ENCODE results near the gene PCBP2.
A peak's percentile ranks its signal among the peaks of the same experiment; 100 is the strongest.
"Not testable (repeated sequence)": the region's sequence is repeated elsewhere in the genome, so short reads cannot be mapped to it uniquely, and the experiment has no call there.

Gene PCBP2

DNA sequence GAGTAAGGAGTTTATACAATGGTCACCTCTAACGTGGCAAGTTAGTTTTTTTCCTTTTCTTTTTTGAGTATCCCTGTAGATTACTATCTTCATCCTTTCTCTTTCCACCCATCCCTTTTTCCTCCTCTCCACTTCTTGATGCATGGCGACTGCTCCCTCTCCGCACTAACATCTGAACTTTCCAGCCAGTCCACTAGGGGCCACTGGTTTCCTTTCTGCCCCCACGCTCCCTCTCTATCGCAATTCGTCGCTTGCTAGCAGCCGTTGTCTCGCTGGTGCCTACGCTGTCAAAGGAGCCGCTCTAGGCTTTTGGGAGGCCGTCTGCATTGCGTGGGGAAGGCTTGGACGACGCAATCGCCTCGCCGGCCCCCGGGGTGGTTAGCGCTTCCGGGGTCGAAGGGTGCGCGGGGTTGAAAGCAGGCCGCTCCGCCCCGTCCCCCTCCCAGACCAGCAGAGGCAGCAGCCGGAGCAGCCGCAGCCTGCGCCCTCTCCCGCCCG lies at the start of gene PCBP2:
Gene PCBP2 (plus strand): TSS at position 442 of the 498 bp plus-strand sequence. CDS start 2,699 bp downstream, outside the sequence.
- DNase-seq (ENCODE audit: low read depth, low spot score): peak; percentile 100

DNA sequence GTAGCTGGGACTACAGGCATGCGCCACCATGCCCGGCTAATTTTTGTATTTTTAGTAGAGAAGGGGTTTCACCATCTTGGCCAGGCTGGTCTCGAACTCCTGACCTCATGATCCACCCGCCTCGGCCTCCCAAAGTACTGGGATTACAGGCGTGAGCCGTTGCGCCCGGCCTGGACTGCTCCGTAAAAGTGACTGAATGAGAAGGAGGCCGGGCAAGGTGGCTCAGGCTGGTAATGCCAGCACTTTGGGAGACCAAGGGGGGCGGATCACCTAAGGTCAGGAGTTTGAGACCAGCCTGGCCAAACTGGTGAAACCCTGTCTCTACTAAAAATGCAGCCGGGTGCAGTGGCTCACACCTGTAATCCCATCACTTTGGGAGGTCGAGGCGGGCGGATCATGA lies 49.6 kb upstream of the PCBP2 start:
- not testable (repeated sequence) for DNase-seq (ENCODE audit: low read depth, low spot score)

DNA sequence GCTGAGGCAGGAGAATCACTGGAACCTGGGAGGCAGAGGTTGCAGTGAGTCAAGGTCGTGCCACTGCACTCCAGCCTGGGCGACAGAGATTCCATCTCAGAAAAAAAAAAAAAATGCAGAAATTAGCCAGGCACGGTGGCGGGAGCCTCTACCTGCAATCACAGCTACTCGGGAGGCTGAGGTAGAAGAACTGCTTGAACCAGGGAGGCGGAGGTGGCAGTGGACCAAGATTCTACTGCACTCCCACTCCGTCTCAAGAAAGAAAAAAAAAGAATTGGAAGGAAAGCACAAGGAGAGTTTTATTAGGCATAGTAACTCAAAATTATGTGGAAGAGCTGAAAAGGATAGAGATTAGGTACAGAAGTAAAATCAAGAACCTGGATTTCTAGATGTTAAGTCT lies 49.0 kb upstream of the PCBP2 start:
- DNase-seq (ENCODE audit: low read depth, low spot score): no peak

DNA sequence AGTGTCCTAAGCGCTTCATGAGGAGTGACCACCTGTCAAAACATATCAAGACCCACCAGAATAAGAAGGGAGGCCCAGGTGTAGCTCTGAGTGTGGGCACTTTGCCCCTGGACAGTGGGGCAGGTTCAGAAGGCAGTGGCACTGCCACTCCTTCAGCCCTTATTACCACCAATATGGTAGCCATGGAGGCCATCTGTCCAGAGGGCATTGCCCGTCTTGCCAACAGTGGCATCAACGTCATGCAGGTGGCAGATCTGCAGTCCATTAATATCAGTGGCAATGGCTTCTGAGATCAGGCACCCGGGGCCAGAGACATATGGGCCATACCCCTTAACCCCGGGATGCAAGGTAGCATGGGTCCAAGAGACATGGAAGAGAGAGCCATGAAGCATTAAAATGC lies 41.0 kb upstream of the PCBP2 start:
- DNase-seq (ENCODE audit: low read depth, low spot score): no peak

DNA sequence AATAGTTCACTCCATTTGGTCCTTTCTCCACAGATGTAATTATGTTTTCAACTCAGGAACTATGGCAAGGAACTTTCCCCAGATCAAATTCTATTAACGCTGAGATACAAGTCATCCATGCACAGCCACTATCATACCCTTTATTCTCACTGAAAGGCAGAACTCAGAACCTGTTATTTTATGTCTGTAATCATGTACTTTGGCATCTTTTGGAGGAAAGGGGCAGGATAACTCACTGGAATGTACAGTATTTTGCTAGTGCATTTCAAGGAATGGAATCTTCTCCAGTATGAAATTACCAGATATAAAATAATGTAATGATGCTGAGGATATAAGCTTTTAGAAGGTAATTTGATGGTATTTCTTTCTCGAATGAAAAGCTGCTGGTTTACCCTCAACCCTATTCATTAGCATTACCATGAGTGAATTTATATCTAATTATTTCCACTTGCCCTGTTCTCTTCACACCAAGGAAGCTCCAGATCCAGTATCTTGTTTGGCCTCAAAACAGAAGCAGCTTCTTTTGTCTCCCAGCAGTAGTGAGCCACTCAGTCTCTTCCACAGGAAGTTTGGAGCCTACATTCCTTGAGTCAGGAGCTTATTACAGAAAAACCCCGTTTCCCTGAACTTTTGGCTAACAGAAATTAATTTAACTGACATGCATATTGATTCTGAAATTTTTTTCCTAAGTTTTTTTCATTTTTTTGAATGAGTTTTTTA lies 38.3 kb upstream of the PCBP2 start:
- DNase-seq (ENCODE audit: low read depth, low spot score): no peak

DNA sequence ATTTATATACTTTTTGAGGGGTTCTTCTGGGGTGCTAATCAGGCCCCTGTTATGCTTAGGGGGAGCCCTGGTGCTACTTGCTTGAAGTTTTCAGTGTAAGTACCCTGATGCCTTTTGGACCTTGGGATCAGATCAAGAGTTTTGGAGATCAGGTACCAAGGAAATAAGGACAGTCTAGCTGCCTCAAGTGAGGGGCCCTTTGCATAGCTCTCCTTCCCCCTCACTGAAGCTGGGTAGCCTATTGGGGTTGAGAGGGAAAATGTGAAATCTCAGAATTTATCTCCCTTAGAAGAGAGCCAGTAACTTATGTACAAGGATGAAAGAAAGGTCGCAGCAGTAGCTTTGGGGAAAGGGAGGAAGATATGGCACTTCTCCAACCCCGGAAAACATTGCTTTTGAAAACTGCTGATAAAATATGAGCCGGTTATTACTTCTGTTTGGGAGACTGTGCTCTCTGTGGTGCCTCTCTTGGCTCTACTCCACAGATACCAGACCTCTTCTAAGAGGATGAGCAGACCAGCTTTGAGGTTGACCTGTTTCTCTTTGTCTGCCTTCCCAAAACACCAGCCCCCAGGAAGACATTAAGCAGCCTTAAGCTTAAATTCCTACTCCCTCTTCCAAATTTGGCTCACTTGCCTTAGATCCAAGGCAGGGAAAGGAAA lies 37.0 kb upstream of the PCBP2 start:
- no peak for DNase-seq (ENCODE audit: low read depth, low spot score)

DNA sequence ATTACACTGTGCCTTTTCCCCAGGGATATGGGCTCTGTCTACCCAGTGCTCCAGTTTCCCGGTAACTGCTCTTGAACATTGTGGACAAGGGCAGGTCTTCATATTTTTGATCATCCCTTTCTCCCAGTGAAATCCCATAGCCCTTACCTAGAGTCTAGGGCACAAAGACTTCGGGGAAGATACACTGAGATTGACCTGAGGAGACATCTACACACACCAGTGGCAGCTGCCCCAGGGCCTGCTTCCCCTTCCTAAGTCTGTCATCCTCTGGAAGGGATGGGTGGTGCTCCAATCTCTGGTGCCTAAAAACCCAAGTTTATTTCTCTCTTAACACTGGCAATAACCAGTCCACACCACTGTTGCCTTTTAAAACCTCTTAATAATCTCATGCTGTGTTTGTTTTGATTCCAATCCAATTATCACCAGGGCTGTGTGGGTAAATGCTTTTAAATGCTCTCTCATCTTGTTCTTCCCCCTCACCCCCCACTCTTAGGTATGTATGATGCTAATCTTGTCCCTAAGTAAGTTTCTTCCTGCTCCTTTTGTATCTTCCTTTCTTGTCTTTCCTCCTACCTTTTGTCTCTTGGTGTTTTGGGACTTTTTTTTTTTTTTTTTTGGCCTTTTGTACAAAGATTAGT lies 36.0 kb upstream of the PCBP2 start:
- DNase-seq (ENCODE audit: low read depth, low spot score): peak; percentile 33

DNA sequence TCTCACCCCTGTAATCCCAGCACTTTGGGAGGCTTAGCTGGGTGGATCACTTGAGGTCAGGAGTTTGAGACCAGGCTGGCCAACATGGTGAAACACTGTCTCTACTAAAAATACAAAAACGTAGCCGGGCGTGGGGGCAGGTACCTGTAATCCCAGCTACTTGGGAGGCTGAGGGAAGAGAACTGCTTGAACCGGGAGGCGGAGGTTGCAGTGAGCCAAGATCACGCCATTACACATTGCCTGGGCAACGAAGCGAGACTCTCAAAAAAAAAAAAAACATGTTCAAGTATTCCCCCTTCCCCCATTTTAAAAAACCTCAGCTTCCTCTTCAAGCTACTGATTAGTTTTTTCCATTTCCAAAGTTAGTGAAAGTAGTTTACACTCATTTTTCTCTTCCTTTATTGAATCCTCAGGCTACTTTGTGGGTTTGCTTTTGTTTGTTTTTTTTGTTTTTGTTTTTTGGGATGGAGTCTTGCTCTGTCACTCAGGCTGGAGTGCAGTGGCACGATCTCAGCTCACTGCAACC lies 34.5 kb upstream of the PCBP2 start:
- DNase-seq (ENCODE audit: low read depth, low spot score): not testable (repeated sequence)

DNA sequence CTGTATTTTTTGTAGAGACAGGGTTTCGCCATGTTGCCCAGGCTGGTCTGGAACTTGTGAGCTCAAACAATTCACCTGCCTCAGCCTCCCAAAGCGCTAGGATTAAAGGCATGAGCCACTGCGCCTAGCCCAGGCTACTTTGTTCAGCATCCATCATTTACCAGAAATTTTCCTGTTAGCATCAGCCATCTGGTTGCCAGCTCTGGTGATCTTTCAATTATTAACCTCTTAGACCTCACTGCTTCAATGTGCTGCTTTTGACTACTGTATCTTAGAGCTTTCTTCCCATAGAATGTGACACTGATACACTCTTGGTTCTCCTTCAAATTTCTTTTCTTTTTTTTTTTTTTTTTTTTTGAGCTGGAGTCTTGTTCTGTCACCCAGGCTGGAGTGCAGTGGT lies 33.7 kb upstream of the PCBP2 start:
- DNase-seq (ENCODE audit: low read depth, low spot score): no peak

DNA sequence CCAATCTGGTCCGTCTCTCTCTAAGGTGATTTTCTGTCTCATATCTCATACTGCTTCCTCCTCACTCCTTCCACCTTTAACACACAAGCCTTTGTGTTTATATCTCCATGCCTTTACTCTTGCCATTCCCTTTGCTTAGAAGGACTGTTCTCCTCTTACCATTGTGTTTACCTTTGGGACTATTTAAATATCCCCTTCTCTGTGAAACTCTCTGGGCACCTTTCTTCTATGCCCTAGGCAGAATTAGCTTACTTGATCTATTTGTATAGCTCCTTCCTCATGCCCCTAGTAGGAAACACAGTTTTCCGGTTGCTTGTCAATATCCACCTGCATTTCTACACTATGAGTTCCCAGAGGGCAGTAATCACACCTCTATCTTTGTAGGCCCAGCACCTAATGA lies 32.1 kb upstream of the PCBP2 start:
- DNase-seq (ENCODE audit: low read depth, low spot score): no peak

DNA sequence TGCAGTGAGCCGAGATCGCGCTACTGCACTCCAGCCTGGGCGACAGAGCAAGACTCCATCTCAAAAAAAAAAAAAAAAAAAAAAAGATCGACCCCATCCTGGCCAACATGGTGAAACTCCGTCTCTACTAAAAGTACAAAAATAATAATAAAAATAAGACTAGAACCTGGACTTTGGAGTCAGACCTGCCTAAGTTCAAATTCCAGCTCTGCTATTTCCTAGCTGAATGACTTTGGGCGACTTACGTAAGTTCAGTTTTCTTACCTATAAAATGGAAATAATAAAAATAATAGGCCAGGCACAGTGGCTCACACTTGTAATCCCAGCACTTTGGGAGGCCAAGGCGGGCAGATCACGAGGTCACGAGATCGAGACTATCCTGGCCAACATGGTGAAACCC lies 29.7 kb upstream of the PCBP2 start:
- not testable (repeated sequence) for DNase-seq (ENCODE audit: low read depth, low spot score)

DNA sequence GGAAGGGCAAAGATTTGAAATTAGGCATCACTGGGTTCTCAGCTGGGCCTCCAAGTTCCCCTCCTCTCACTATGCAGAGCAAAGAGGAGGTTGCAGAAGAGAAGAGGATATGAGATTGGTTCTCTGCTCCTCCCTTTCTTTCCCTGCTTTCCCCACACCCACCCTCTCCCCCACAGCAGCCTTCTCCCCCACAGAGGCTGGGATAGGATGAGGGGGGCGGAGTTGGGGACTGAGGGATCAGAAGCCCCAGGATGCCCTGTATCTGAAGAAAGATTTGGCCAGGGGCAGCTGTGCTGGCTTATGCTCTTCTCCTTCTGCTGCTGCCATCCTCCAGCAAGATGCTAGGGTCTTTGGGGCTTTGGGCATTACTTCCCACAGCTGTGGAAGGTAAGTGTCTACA lies 28.3 kb upstream of the PCBP2 start, which contains the start of gene AMHR2:
Gene AMHR2 (plus strand): TSS at position 259 of the 400 bp plus-strand sequence. CDS start 80 bp downstream, at position 339.
- DNase-seq (ENCODE audit: low read depth, low spot score): no peak

DNA sequence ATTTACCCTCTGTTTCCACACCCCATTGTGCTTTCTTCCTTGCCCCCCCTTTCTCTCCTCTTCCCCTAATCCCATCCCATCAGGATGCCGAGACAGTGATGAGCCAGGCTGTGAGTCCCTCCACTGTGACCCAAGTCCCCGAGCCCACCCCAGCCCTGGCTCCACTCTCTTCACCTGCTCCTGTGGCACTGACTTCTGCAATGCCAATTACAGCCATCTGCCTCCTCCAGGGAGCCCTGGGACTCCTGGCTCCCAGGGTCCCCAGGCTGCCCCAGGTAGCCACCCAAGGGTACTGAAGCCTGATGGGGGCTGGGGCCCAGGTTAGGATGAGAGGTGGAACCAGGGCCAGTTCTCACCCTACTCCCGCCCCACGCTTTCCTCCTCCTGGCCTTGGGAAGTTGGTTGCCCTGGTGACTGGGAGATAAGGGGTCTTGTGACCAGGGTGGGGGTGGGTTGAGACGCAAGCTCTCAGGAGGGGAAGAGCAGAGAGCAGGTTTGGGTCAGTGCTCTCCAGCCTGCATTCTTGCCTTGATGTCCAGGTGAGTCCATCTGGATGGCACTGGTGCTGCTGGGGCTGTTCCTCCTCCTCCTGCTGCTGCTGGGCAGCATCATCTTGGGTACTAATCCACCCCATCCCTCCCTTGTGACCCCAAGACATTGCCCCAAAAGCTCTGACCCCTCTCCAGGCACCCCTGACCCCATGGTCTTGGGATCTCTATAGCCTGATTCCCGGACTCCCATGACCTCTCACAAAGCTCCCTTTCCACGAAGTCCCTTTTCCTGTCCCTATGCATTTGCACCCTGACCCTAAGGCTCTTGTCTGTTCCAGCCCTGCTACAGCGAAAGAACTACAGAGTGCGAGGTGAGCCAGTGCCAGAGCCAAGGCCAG lies 27.0 kb upstream of the PCBP2 start:
- no peak for DNase-seq (ENCODE audit: low read depth, low spot score)

DNA sequence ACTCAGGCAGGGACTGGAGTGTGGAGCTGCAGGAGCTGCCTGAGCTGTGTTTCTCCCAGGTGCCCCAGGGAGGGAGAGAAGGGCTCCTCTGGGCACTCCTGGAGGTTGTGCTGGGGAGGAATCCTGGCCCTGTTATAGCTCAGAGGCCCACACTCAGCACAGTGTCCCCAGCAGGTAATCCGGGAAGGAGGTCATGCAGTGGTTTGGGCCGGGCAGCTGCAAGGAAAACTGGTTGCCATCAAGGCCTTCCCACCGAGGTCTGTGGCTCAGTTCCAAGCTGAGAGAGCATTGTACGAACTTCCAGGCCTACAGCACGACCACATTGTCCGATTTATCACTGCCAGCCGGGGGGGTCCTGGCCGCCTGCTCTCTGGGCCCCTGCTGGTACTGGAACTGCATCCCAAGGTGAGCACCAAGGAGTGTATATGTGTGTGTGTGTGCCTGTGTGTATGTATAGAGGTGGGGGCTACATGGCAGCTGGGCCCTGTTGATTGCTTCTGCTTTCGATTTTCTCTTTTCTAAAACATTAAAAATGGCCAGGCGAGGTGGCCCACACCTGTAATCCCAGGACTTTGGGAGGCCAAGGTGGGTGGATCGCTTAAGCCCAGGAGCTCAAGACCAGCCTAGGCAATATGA lies 26.3 kb upstream of the PCBP2 start:
- DNase-seq (ENCODE audit: low read depth, low spot score): no peak

DNA sequence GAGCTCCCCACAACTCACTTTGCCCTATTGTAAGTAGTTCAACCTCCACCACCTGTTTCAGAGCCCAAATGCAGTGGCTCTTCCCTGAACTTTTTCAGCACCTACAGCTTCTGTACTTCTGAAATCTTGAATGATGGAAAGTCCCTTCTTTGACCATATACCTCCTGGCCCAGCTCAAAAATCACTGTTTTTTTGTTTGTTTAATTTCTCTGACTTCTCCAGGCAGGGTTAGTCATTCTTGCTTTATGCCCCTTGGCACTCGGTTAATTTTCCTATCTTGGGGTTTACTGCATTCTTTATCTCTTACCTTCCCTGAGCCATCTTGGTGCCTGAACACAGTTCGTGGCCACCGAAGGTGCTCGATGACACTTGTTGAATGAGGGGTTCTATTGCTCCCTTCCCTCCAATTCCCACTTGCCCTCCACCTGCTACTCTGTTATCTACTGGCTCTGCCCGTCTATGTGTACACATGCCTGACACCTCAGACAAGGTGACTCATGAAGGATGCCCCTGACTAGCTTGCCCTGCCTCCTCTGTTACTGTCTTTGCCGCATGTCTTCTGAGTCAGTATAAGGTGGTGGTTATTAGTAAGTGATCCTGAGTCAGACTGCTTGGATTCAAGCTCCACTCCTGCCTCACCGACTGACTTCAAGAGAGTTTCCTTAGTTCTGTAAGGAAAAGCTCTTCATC lies 23.9 kb upstream of the PCBP2 start:
- peak; percentile 65 for DNase-seq (ENCODE audit: low read depth, low spot score)

DNA sequence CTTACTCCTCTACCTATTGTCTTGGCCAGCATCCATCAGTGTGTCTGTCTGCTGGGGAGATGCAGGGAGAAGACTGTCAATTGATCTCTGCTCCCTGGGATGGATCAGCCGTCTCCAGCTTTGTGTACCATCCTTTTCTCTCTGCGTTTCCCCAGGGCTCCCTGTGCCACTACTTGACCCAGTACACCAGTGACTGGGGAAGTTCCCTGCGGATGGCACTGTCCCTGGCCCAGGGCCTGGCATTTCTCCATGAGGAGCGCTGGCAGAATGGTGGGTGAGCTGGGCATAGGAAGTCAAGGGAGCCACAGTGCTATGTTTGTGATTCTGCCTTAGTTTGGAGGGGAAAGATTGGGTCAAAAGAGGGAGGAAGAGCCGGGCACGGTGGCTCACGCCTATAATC lies 23.2 kb upstream of the PCBP2 start:
- no peak for DNase-seq (ENCODE audit: low read depth, low spot score)

DNA sequence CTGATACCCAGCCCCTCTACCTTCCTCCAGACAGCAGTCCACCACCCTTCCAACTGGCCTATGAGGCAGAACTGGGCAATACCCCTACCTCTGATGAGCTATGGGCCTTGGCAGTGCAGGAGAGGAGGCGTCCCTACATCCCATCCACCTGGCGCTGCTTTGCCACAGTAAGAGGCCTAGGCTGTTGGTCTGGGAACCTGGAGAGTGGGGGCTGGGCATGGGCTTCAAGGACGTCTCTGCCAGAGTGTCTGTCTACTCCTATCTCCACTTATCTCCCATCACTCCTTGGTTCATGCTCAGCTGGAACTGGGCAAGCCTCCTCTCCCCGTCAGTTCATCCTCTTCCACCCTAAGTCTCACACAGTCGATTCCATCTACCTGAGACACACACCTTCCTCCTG lies 21.8 kb upstream of the PCBP2 start:
- DNase-seq (ENCODE audit: low read depth, low spot score): no peak

DNA sequence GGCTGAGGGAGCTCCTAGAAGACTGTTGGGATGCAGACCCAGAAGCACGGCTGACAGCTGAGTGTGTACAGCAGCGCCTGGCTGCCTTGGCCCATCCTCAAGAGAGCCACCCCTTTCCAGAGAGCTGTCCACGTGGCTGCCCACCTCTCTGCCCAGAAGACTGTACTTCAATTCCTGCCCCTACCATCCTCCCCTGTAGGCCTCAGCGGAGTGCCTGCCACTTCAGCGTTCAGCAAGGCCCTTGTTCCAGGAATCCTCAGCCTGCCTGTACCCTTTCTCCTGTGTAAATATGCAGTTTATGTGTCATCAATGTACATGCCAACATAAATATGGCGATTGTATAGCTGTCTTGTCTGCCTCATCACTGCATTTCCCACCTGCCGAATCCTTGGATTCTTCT lies 20.7 kb upstream of the PCBP2 start:
- DNase-seq (ENCODE audit: low read depth, low spot score): no peak

DNA sequence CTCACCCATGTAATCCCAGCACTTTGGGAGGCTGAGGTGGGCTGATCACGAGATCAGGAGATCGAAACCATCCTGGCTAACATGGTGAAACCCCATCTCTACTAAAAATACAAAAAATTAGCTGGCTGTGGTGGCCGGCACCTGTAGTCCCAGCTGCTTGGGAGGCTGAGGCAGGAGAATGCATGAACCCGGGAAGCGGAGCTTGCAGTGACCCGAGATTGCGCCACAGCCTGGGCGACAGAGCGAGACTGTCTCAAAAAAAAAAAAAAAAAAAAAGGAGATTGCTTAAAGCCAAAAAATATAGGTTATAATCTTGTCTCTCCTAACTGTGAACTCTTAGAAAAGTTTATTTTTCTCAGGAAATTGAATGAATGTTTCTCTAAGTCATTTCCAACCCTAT lies 16.6 kb upstream of the PCBP2 start:
- DNase-seq (ENCODE audit: low read depth, low spot score): not testable (repeated sequence)

DNA sequence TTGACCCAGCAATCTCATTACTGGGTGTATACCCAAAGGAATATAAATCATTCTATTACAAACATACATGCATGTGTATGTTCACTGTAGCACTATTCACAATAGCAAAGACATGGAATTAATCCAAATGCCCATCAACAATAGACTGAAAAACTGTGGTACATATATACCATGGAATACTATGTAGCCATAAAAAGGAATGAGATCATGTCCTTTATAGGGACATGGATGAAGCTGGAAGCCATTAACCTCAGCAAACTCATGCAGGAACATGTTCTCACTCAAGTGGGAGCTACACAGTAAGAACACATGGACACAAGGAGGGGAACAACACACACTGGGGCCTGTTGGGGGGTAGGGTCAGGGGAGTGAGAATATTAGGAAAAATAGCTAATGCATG lies 12.3 kb upstream of the PCBP2 start:
- not testable (repeated sequence) for DNase-seq (ENCODE audit: low read depth, low spot score)
